HG03442 (cell line): ENCODE measurements around the gene RGL1.

Experiments used
- ATAC-seq: cut with Tn5 transposase; IDR thresholded peaks from one replicate; pipeline ENCODE4 v1.9.1; 2021; ENCODE audit warnings: mild to moderate bottlenecking, moderate library complexity; ENCODE audit not compliant: unreplicated experiment

Gene RGL1

GRCh38 chr1:183817576-183818288 lies 12.8 kb downstream of the RGL1 start:
- ATAC-seq = no peak

GRCh38 chr1:183819059-183819458 lies 14.1 kb downstream of the RGL1 start:
- no peak for ATAC-seq

DNA sequence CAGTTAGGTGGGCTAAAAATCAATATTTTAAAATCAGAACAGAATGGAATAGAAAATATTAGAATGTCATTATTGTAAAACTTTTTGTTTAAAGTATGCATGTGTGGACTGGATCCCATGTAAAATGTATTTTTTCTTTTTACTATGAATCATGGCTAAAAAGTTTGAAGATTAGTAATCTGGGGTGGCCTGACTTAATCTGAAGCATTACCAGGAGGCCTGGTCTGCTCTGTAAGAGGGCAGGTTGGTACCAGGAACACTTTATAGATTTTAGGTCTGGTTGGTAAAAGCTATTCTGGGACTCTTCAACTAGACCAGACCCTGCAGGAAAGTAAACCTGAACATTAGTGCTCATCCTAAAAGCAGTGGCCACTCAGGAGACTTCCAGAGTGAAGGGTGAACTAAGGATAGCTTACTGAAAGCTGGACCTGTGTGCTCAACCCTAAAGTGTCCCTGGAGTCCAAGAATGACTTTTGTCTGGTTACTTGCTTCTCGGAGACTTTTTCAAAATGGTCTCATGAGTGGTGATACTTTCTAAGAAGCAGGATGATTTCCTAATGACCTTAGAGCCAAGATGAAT lies 16.5 kb downstream of the RGL1 start:
- no peak for ATAC-seq

- no peak for ATAC-seq
These were observed 17.1 kb downstream of the RGL1 start for GRCh38 chr1:183821889-183822611.

GRCh38 chr1:183824291-183824690 lies 19.4 kb downstream of the RGL1 start:
- no peak for ATAC-seq

DNA sequence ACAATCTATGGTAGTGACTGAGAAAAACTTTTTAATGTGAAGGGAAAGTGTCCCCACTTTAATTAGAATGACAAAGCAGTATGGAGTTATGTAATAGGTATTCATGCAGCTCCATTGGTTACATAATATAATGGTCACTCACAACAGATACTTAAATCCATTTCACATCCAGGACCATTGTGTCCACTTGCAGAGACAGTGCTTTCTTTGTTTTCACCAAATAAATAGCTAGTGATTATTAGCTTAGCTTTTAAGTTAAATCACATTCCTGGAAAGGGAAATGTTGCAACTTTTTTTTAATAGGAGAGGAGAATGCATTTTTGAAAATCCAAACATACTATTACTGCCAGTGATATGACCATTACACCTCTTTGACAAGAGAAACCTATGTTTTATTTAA lies 22.9 kb downstream of the RGL1 start:
- no peak for ATAC-seq

GRCh38 chr1:183830389-183830788 lies 25.5 kb downstream of the RGL1 start:
- no peak for ATAC-seq

DNA sequence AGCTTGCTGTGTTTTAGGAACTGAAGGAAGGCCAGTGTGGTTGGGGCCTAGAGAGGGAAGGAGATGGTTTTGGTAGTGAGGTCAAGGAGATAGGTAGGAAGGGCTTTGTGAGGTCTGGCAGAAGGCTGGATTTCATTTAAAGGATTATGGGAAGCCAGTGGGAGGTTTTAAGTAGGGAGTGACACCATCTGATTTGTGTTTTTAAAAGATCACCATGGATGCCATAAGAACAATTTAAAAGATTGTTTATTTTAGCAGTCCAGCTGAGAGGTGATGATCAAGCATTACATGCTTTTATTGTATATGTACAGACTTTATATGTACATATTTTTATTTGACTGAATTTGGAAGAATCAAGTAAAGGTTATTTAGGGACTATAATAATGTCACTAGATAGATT lies 26.4 kb downstream of the RGL1 start:
- no peak for ATAC-seq

GRCh38 chr1:183832459-183832858 lies 27.5 kb downstream of the RGL1 start:
- no peak for ATAC-seq

DNA sequence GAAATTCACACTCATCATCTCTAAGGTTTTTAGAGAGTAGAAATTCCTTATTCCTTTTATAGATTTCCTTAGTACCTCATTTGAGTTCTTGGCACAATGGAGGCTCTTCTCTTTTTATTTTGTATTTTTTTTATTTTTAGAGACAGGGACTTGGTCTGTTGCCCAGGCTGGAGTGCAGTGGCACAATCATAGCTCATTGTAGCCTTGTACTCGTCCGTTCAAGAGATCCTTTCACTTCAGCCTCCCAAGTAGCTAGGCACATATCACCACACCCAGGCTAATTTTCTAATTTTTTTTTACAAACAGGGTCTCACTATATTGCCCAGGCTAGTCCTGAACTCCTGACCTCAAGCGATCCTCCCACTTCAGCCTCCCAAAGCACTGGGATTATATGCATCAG lies 29.6 kb downstream of the RGL1 start:
- no peak for ATAC-seq

- ATAC-seq = no peak
These were observed 31.7 kb downstream of the RGL1 start for GRCh38 chr1:183836598-183836997.

- ATAC-seq = no peak
These were observed 32.1 kb downstream of the RGL1 start for GRCh38 chr1:183837062-183837461.

- no peak for ATAC-seq
These were observed 33.3 kb downstream of the RGL1 start for GRCh38 chr1:183838221-183838620.

GRCh38 chr1:183840140-183840539 lies 35.2 kb downstream of the RGL1 start:
- no peak for ATAC-seq

- peak; percentile 50 for ATAC-seq
These were observed 36.6 kb downstream of the RGL1 start for GRCh38 chr1:183841550-183841949.

- ATAC-seq = peak; percentile 79
These were observed 37.3 kb downstream of the RGL1 start for GRCh38 chr1:183841950-183842794.

DNA sequence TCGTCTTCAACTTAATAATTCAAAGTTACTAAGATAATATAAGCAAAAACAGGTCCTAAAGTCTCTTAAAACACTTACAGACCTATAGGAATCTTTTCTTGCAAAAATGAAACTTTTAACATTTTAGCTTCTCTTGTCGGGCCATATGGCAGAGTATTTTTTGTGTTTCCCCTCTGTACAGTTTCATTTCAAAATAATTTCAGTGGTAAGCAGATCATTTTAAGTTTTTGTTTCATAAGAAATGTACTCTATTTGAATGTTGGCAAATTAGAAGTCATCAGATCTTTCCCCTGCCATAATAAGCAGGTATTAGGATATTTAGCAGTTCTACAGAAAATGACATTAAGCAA lies 37.9 kb downstream of the RGL1 start:
- ATAC-seq = peak; percentile 14

DNA sequence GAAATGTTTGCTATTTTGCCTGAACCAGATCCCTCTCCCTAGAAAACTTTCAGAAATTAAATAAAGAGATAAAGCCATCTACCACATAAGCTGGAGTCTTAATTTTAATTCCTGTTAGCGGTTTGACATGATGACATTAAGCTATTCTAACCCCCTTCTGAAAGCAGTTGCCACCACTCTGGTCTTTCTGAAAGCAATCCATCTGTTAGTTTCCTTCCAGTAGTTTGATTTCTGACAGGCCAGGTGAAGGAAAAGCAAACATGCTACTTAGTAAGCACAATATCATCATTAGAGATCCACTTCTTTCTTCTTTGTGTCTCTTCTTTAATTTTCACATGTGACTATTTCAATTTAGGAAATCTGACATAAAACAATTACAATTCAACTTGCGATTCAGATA lies 39.9 kb downstream of the RGL1 start:
- ATAC-seq = no peak

DNA sequence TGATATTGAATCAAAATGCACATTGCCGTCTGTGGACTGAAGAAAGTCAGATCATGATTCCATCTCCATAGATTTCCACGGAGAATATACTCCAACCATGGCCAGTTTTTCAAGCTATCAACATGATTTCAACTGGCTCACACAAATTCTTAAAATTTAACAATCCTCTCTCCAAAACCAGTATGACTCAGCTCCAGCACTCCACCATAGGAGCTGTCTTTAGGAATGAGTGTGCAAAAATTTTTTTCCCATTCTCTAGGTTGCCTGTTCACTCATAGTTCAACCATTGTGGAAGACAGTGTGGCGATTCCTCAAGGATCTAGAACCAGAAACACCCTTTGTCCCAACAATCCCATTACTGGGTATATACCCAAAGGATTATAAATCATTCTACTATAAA lies 40.8 kb downstream of the RGL1 start:
- no peak for ATAC-seq

DNA sequence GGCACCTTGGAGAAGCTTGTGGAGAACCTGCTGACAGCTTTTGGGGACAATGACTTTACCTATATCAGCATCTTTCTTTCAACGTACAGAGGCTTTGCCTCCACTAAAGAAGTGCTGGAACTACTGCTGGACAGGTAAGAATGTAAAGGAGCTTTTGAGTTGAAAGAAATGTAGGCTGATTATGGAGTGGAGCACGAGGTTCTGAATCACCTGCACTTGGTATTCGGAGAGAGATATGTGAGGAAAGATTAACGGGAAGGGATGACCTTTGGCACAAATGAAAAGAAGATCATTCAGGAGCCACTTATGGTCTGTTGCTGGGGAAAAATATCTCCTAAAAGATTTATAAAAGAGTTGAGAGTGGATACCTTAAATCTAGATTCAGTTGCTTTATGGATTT lies 42.7 kb downstream of the RGL1 start:
- ATAC-seq = no peak

GRCh38 chr1:183850852-183851251 lies 45.9 kb downstream of the RGL1 start:
- ATAC-seq = no peak
